ENCODE data around the gene MYL10.
"Not testable (repeated sequence)": the region's sequence is repeated elsewhere in the genome, so short reads cannot be mapped to it uniquely, and the experiment has no call there.

Gene MYL10

DNA sequence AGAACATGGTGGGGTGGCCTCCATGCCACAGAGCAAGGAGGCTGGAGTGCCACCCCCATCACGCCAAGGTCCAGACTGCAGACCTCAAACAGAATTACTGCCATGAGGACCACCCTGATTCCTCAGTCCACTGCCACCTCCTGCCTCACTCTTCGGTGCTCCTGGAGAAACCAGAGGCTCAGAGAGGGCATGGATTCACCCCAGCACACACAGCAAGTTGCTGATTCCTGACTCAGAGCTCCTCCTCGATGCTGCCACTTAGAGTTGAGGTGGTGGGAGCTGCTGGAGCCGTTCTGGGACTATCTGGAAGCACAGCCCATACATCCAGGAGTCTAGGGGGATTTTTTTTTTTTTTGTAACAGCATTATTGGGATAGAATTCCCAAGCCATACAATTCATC lies 22.0 kb upstream of the MYL10 start:
- no peak for DNase-seq (ENCODE audit: low read depth)

DNA sequence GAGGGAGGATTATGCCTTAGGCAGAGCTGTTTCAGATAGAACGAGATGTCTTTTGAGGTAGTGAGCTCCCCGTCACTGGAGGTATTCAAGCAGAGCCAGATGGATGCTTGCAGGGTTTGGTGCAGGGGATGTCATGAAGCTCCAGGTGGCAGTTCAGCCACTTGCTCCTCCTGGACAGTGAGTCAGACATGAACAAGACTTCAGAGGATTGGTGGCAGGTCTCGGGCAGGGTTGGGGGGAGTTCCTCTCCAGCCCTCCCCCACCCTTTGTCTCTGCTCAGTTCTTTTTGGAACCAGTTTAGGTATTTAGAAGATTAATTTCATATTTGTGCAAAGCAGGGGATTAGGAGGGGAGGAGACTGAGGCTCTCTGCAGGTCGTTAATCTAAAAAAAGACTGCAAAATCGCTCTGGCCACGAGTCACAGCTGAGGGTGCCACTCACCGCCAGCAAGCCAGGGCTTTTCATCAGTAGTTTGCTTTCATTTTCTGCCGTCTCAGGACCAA lies 21.5 kb upstream of the MYL10 start:
- DNase-seq (ENCODE audit: low read depth), result no peak

- DNase-seq (ENCODE audit: low read depth), result not testable (repeated sequence)
These were observed 18.8 kb upstream of the MYL10 start for GRCh38 chr7:101647876-101648275.

DNA sequence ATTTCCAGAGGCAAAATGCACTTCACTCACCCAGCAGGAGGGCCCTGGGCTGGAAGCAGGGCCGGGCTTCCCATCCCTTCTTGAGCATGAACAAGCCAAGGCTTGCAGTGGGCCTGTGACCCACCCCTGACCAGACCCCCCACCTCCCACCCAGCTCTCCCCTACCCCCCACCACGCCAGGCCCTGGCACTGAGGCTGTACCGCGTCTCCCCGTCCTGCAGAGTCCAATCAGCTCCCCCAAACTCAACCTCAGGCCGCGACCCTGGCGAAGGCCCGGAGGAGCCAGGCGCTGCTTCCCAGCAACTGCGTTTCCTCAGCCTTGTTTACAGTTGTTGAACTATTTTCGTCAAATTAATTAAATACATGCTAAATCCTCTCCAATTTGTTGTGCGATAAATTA lies 16.9 kb upstream of the MYL10 start:
- no peak for DNase-seq (ENCODE audit: low read depth)

GRCh38 chr7:101644879-101645278 lies 15.8 kb upstream of the MYL10 start:
- no peak for DNase-seq (ENCODE audit: low read depth)

DNA sequence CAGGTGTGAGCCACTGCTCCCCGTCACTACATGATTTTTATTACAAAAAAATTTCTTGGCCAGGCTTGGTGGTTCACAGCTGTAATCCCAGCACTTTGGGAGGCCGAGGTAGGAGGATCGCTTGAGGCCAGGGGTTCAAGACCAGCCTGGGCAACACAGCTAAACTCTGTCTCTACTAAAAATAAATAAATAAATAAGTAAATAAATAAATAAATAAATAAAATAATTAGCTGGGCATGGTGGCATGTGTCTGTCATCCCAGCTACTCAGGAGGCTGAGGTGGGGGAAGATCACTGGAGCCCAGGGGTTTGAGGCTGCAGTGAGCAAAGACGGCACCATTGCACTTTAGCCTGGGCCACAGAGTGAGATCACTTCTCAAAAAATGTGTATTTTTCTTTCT lies 10.0 kb upstream of the MYL10 start:
- not testable (repeated sequence) for DNase-seq (ENCODE audit: low read depth)

DNA sequence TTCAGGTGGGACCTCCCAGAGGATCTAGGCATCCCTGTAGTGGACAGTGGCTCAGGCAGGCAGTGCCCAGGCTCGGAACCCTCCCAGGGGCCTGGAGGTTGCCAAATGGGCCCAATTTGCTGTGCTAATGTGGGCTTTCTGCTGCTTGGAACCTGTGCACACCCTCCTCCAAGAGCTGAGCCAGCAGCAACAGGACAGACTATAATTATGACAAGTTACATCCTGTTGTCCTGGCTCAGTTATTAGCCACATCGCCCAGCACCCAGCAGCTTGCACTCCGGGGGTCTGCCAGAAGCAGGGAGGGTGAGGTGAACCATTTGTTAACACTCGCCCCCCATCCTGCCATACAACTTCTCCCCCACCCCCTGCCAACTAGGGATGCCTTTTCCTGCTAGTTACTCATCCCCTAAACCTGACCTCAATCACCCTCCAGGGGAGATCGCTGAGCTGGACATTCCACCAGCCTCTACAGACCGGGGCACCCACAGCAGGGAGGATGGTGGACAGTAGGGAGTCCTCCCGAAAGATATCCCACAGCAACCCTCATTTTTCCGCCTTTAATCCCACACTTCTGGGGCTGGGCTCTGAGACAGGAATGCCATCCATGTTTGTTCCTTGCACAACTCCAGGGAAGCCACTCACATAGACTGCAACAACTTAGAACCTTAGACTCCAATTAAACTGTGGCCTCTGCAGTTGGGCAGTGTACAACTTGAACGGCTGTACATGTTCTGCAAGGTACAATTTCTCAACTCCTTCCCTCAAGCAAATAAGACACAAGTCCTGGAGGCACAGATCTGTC lies 7.9 kb upstream of the MYL10 start:
- DNase-seq (ENCODE audit: low read depth), result no peak

- DNase-seq (ENCODE audit: low read depth), result no peak
These were observed 6.4 kb upstream of the MYL10 start for GRCh38 chr7:101635484-101635883.

GRCh38 chr7:101634196-101634717 lies 5.2 kb upstream of the MYL10 start:
- DNase-seq (ENCODE audit: low read depth), result no peak

- DNase-seq (ENCODE audit: low read depth), result no peak
These were observed 4.4 kb upstream of the MYL10 start for GRCh38 chr7:101633511-101633910.

DNA sequence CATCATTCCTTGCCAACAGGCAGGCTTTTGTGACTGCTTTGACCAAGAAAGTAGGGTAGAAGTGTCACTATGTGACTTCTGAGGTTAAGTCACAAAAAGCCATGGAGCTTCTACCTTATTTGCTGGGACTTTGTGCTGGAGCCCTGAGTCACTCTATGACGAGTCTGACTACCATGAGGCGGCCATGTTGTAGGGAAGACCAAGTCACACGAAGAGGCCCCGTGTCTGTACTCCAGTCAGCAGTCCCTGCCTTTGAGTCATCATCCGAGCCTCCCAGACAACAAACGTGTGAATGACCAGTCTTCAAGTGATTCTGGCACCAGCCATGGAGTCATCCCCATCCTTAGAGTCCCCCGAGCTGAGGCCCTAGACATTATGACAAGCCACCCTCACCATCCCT lies 3.5 kb upstream of the MYL10 start:
- DNase-seq (ENCODE audit: low read depth), result no peak

GRCh38 chr7:101631224-101631714 lies 2.2 kb upstream of the MYL10 start:
- no peak for DNase-seq (ENCODE audit: low read depth)

DNA sequence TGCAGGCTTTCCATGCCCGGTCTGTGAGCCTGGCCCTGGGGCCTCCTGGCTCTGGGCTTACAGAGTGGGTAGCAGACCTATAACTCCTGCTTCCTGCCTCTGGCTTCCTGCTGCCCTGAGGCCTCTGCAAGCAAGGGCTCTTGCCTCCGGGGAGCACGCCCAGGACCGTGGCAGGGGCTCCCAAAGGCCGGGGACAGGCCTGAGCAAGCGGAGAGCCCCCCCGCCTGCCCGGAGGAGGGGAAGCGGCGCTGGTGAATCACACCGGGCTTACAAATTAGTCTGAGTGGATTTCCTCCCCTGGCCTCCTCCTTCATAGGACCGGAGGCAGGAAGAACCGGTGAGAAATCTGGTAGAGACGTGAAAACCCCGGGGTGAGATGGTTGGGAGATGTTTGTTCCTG lies 1.5 kb upstream of the MYL10 start:
- no peak for DNase-seq (ENCODE audit: low read depth)

GRCh38 chr7:101628522-101628921 lies 574 bp downstream of the MYL10 start:
- DNase-seq (ENCODE audit: low read depth), result no peak

DNA sequence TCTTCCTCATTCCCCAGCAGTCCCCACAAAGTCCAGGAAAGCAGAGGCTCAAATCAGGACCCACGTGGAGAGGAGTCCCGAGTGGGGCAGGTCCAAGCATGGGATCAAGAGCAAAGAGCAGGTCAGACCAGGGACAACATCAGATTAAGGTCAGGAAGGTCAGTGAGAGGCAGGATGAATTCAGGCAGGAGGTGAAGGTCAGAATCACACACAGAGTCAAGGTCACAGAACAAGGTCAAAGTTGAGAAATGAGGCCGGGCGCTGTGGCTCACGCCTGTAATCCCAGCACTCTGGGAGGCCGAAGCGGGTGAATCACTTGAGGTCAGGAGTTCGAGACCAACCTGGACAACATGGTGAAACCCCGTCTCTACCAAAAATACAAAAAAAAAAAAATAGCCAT lies 2.3 kb downstream of the MYL10 start:
- DNase-seq (ENCODE audit: low read depth), result no peak

- DNase-seq (ENCODE audit: low read depth), result no peak
These were observed 2.9 kb downstream of the MYL10 start for GRCh38 chr7:101626069-101626671.

GRCh38 chr7:101625031-101625791 lies 3.9 kb downstream of the MYL10 start:
- DNase-seq (ENCODE audit: low read depth), result no peak

DNA sequence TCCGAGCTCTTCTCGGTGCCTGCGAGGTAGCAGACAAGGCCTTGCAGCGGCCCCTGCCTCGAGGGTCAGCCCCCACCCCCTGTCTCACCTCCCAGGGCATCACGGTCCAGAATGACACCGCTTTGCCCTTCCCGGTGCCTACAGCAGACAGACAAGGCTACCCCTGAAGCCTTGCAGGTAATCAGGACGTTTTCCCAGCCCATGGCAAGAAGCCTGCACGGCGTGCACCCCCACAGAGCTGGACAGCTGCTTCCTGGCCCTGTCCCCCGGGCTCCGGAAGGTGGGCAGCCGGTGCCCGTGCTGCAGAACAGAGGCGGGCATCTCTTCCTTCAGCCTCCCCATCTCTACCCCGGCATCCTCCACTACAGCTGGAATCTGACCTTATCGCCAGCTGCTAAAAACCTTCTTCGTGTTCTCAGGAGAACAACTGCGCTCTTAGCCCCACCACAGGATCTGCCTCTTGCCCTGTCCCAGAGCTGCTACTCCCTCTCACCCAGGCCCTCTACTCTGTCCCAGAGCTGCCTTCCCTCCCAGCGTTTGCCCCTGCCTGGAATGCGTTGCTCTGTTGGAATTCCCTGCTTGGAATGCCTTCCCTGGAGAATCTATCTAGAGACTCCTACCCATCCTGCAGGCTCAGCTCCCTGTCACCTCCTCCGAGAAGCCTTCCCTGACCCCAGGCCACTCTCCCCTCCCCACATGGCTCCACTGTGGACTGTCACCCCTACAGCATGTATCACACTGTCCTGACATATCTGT lies 4.7 kb downstream of the MYL10 start:
- DNase-seq (ENCODE audit: low read depth), result no peak

DNA sequence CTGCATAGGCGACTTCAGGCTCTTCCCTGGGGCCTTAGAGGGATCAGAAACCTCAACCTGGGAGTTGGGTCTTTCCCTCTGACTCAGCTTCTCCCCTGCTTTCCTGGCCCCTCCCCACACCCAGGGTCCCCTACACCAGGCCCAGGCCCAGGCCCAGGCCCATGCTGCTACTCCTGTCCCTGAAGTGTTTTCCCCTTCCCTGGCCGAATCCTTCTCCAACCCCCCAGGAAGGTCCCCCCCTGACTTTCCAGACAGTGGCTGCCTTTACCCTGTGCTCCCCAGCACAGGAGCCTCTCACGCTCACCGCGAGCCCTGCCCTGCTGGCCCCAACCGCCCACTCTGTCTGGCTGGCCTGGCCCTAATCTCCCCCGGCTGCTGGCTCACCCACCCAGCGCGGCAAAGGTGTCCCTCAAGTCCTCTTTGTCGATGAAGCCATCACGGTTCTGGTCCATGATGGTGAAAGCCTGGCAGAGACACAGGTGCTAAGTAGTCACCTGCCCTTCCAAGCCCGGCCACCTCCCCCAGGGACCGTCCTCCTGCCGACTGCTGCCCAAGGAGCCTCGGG lies 6.4 kb downstream of the MYL10 start:
- DNase-seq (ENCODE audit: low read depth), result no peak

DNA sequence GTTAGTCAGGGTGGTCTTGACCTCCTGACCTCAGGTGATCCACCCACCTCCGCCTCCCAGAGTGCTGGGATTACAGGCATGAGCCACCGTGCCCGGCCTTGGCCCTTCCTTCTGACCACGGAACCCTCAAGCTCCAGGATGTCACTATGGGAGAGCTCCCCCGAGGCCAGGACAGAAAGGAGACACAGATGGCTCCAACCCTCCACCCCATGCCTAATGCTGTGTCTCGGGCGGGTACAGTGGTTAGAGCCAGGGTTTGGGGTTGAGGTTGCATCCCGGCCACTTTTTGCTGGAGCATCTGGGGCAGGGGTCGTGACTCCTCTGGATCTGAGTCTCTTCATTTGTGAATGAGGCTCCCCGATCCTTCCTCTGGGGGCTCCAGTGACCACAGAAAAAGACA lies 8.1 kb downstream of the MYL10 start:
- DNase-seq (ENCODE audit: low read depth), result no peak

DNA sequence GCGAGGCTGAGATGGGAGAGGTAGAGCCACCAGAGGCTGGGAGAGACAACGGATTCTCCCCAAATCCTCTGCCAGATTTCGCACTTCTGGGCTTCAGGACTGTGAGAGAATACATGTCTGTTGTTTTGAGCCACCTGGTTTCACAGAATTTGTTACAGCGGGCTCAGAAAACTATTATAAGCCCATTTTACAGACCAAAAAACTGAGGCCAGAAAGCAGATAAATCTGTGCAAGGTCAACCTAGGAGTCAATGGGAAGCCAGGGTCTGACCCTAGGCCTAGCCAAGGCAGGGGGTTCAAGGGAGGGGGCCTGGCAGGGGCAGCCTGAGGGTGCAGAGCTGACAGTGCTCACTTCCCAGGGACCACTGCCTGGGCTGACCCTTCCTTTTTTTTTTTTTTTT lies 8.7 kb downstream of the MYL10 start:
- DNase-seq (ENCODE audit: low read depth), result no peak

All from stimulated activated CD8-positive, alpha-beta memory T cell treated with anti-CD3 and anti-CD28 coated beads, Interleukin-12 subunit alpha, Interleukin-12 subunit beta, amount 100 ng/mL, for 4 hours (primary cell).